HepG2 (cell line): ENCODE data around the gene NCOA7.

Experiments used
- EZH2 ChIP-seq: conservative IDR thresholded peaks from 2 replicates; pipeline ENCODE4 v1.6.1; 2012; ENCODE audit warnings: mild to moderate bottlenecking, low read depth, low read length, moderate library complexity
- NCOA1 ChIP-seq: sonication (generic); formaldehyde crosslinking; IDR thresholded peaks from 2 replicates; pipeline ENCODE4 v1.9.0; 2021; ENCODE audit warnings: missing genetic modification reagents
- SUZ12 ChIP-seq: fragments of 150-350 bp; IDR thresholded peaks from 2 replicates; pipeline ENCODE4 v1.6.1; 2014; ENCODE audit warnings: low read depth, low read length
- ZNF44 ChIP-seq: sonication (generic); formaldehyde crosslinking; IDR thresholded peaks from 2 replicates; pipeline ENCODE4 v1.5.1; 2020; ENCODE audit warnings: mild to moderate bottlenecking, missing genetic modification reagents
- TF ChIP-seq, protein P1 (sequence below): sonication (generic); formaldehyde crosslinking; IDR thresholded peaks from 2 replicates; pipeline ENCODE4 v1.5.0; 2020; ENCODE audit warnings: mild to moderate bottlenecking, missing genetic modification reagents, moderate library complexity

DNA sequence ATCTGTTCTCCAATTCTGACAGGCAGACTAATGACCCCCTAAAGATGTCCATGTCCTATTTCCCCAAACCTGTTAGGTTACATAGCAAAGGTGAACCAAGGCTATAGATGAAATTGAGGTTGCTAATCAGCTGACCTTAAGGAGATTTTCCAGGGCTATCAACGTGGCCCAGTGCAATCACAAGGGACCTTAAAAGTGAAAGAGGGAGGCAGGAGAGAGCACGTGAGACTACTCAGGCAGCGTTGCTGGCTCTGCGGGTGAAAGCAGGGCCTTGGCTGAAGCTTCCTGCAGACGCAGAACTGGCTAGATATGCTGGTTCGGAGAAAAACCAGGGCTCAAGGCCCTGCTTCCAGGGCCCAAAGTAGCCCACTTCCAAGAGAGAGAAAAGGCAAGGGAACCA, 78.7 kb downstream of the NCOA7 start:
- TF ChIP-seq ZNF44 (no peak), SUZ12 (no peak), EZH2 (no peak), NCOA1 (CRISPR knock-in tag) (no peak)
- TF ChIP-seq, protein P1, sequence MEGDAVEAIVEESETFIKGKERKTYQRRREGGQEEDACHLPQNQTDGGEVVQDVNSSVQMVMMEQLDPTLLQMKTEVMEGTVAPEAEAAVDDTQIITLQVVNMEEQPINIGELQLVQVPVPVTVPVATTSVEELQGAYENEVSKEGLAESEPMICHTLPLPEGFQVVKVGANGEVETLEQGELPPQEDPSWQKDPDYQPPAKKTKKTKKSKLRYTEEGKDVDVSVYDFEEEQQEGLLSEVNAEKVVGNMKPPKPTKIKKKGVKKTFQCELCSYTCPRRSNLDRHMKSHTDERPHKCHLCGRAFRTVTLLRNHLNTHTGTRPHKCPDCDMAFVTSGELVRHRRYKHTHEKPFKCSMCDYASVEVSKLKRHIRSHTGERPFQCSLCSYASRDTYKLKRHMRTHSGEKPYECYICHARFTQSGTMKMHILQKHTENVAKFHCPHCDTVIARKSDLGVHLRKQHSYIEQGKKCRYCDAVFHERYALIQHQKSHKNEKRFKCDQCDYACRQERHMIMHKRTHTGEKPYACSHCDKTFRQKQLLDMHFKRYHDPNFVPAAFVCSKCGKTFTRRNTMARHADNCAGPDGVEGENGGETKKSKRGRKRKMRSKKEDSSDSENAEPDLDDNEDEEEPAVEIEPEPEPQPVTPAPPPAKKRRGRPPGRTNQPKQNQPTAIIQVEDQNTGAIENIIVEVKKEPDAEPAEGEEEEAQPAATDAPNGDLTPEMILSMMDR: no peak
